Neuronal stem cell (in vitro differentiated cells): Measurements from ENCODE around the gene MAGIX.

Experiments
- DNase-seq: peaks from one replicate; pipeline ENCODE4 v3.0.0-alpha.2; 2013; ENCODE audit warnings: low spot score
- H2AFZ ChIP-seq: one replicate; pipeline ENCODE4 v1.6.1; 2013; ENCODE audit warnings: mild to moderate bottlenecking, low read length, inconsistent platforms
- H2AK5ac ChIP-seq: 2 replicates; pipeline ENCODE4 v1.6.1; 2013; ENCODE audit warnings: low read depth, mild to moderate bottlenecking, inconsistent platforms, low read length, moderate library complexity, mixed read lengths
- H2BK120ac ChIP-seq: 2 replicates; pipeline ENCODE4 v1.6.1; 2013; ENCODE audit warnings: low read depth, mild to moderate bottlenecking, inconsistent platforms, low read length, moderate library complexity, mixed read lengths
- H2BK12ac ChIP-seq: one replicate; pipeline ENCODE4 v1.6.1; 2013; ENCODE audit warnings: low read length, inconsistent platforms
- H2BK15ac ChIP-seq: 2 replicates; pipeline ENCODE4 v1.6.1; 2013; ENCODE audit warnings: mild to moderate bottlenecking, low read length, inconsistent platforms, mixed read lengths
- H2BK5ac ChIP-seq: one replicate; pipeline ENCODE4 v1.6.1; 2013; ENCODE audit warnings: inconsistent platforms, mild to moderate bottlenecking, low read length, moderate library complexity
- H3K14ac ChIP-seq: one replicate; pipeline ENCODE4 v1.6.1; 2013; ENCODE audit warnings: low read length, inconsistent platforms
- H3K18ac ChIP-seq: 2 replicates; pipeline ENCODE4 v1.6.1; 2013; ENCODE audit warnings: low read length, inconsistent platforms
- H3K23ac ChIP-seq: 2 replicates; pipeline ENCODE4 v1.6.1; 2013; ENCODE audit warnings: low read depth, mild to moderate bottlenecking, mixed read lengths, low read length, inconsistent platforms; ENCODE audit not compliant: poor library complexity
- H3K27ac ChIP-seq: replicated peaks from 3 replicates; pipeline ENCODE4 v1.5.1; 2013; ENCODE audit warnings: low read length, inconsistent platforms
- H3K27me3 ChIP-seq, 3 experiments: 2 replicates each; pipeline ENCODE4 v1.6.1; 2013; ENCODE audit warnings: low read length in 3 of 3, mild to moderate bottlenecking in 2 of 3, inconsistent platforms in 1 of 3, low read depth in 1 of 3, mixed read lengths in 1 of 3, moderate library complexity in 1 of 3; ENCODE audit not compliant: control insufficient read depth in 3 of 3, insufficient read depth in 3 of 3
- H3K36me3 ChIP-seq, 2 donors: replicated peaks in 1 of 2; 2 replicates each; pipeline ENCODE4 v1.6.1; 2013; ENCODE audit warnings: low read length in 2 of 2; ENCODE audit not compliant: control insufficient read depth in 2 of 2, insufficient read depth in 2 of 2
- H3K4ac ChIP-seq: 2 replicates; pipeline ENCODE4 v1.6.1; 2013; ENCODE audit warnings: inconsistent platforms, mild to moderate bottlenecking, low read length, moderate library complexity
- H3K4me1 ChIP-seq, 2 donors: 1 replicate in 1 of 2; 2 replicates in 1 of 2; pipeline ENCODE4 v1.6.1; 2013; ENCODE audit warnings: low read length in 2 of 2, low read depth in 1 of 2; ENCODE audit not compliant: control insufficient read depth in 2 of 2, insufficient read depth in 1 of 2
- H3K4me2 ChIP-seq: one replicate; pipeline ENCODE4 v1.6.1; 2013; ENCODE audit warnings: mild to moderate bottlenecking, low read length, inconsistent platforms; ENCODE audit not compliant: insufficient read depth, poor library complexity, severe bottlenecking
- H3K4me3 ChIP-seq, 2 donors: 2 replicates each; pipeline ENCODE4 v1.5.1; 2013; ENCODE audit warnings: low read length in 2 of 2, mild to moderate bottlenecking in 2 of 2, inconsistent platforms in 1 of 2, moderate library complexity in 1 of 2
- H3K79me1 ChIP-seq: one replicate; pipeline ENCODE4 v1.6.1; 2013; ENCODE audit warnings: low read depth, mild to moderate bottlenecking, inconsistent platforms, low read length, moderate library complexity
- H3K9ac ChIP-seq: one replicate; pipeline ENCODE4 v1.6.1; 2013; ENCODE audit warnings: mild to moderate bottlenecking, low read depth, low read length, inconsistent platforms; ENCODE audit not compliant: poor library complexity
- H3K9me3 ChIP-seq, 2 donors: replicated peaks in 1 of 2; 2 replicates each; pipeline versions ENCODE3 to v1.6.1; 2013; ENCODE audit warnings: low read length in 2 of 2, mild to moderate bottlenecking in 2 of 2, inconsistent platforms in 1 of 2, low read depth in 1 of 2, mixed read lengths in 1 of 2, moderate library complexity in 1 of 2; ENCODE audit not compliant: control insufficient read depth in 2 of 2, insufficient read depth in 1 of 2
- H4K8ac ChIP-seq: one replicate; pipeline ENCODE4 v1.6.1; 2013; ENCODE audit warnings: low read depth, mild to moderate bottlenecking, inconsistent platforms, low read length, moderate library complexity
- H4K91ac ChIP-seq: one replicate; pipeline ENCODE4 v1.6.1; 2013; ENCODE audit warnings: low read length, low read depth, mild to moderate bottlenecking, inconsistent platforms; ENCODE audit not compliant: poor library complexity
- WGBS, 2 donors: extraction: QIAGEN DNeasy Blood & Tissue Kit; methylation state at CpG; one replicate each; pipeline ENCODE4 v1.1.7; 2013; ENCODE audit warnings: missing lambda C conversion rate in 2 of 2, mixed read lengths in 1 of 2; ENCODE audit not compliant: insufficient read length in 2 of 2, insufficient replicate concordance in 1 of 2; ENCODE audit errors: extremely low coverage in 2 of 2; 5-methylcytosine and 5-hydroxymethylcytosine counted together

MAGIX gene

DNA sequence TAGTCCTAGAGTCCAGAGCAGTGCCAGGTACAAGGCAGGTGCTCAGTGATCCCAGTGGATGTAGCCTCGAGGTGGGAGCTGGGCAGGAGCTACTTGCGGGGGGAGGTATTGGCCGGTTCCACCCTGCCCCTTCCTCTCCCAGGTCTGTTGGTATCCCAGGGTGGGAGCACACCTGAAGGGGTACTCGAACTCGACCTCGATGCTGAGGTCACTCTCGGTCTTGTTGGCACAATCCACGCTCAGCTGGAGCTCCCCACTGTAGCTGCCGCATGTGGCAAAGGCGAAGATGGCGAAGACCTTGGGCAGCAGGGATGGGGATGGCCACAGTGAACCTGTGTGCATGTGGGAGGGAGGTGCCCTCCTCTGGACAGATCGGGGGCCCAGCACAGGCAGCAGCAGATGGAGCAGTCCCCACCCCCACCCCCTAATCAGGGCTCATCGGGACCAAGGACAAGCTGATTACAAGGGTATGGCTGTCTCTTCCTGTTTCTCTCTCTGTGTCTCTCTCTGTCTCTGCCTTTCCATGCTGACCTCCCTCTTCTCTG is 35.1 kb downstream of the MAGIX start:
- H3K4me1 ChIP-seq = peaks cover 0 to 2% of the 10 kb centered on the region in 2 donors
- no peaks in the 10 kb centered on the region for H3K36me3 ChIP-seq
- no peak overlapping the region for H4K91ac ChIP-seq
- no peak overlapping the region for H2BK15ac ChIP-seq
- no peaks in the 10 kb centered on the region for H3K9me3 ChIP-seq
- H3K18ac ChIP-seq = no peak overlapping the region
- H3K27me3 ChIP-seq = peaks cover 0 to 14% (median 0%) of the 10 kb centered on the region in 3 experiments
- peaks cover 6% of the 10 kb centered on the region for H3K79me1 ChIP-seq
- H2BK120ac ChIP-seq = no peak overlapping the region
- H3K14ac ChIP-seq = no peak overlapping the region
- H3K23ac ChIP-seq = no peak overlapping the region
- no peak overlapping the region for H3K4me3 ChIP-seq
- H3K9ac ChIP-seq = peak overlapping the region; percentile 60
- H3K4ac ChIP-seq = no peak overlapping the region
- no peak overlapping the region for H2AK5ac ChIP-seq
- no peak overlapping the region for H4K8ac ChIP-seq
- H3K4me2 ChIP-seq = no peak overlapping the region
- H2AFZ ChIP-seq = no peak overlapping the region
- H3K27ac ChIP-seq = no peak overlapping the region
- H2BK12ac ChIP-seq = no peak overlapping the region
- no peak for DNase-seq
- no peak overlapping the region for H2BK5ac ChIP-seq
- no CpG with 5 or more reads among the region's 13 CpGs for WGBS, 2 donors

DNA sequence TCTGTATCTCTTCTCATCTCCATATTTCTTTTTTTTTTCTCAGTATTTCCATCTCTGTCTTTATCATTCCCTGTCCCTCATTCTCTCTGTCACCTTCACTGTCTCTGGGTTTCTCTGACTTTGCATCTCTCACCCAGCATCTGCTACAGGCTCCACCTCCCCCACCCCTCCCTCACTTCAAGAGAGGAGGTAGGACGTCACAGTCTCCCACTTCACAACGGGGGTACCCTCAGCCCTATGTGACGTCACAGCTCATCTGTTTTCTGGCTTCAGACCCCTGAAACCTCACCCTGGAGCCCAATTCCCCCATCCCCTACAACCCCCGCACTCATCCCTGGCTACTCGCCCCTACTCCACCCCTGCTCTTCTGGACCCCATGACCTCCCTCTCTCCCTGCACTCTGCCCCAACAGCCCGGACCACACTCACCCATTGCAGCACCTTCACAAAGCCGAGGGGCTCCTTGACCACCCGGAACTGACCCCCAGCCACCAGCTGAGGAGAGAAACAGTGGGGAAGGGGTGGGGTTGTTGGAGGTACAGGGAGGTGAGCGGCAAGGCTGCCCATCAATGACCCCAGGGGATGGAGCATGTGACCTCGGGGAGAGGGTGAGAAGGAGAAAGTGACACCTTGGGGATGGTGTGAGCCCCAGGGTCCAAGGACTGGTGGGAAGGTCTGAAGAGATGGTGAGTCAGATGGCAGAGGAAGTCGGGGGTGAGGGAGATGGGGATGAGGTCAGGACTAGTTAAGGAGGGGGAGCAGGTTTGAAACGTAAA is 36.2 kb downstream of the MAGIX start:
- Histone ChIP-seq H3K14ac (no peak overlapping the region), H3K4me1 (peaks cover 0 to 2% of the 10 kb centered on the region in 2 donors), H2AK5ac (no peak overlapping the region), H2BK15ac (no peak overlapping the region), H3K23ac (no peak overlapping the region), H3K4ac (no peak overlapping the region), H2BK5ac (no peak overlapping the region), H3K9me3 (no peaks in the 10 kb centered on the region), H3K18ac (no peak overlapping the region), H2BK120ac (no peak overlapping the region), H3K27me3 (peaks cover 0 to 14% (median under 1%) of the 10 kb centered on the region in 3 experiments), H3K9ac (no peak overlapping the region), H2AFZ (no peak overlapping the region), H2BK12ac (no peak overlapping the region), H4K8ac (no peak overlapping the region), H4K91ac (no peak overlapping the region), H3K27ac (no peak overlapping the region), H3K36me3 (no peaks in the 10 kb centered on the region), H3K79me1 (peaks cover 6% of the 10 kb centered on the region), H3K4me3 (no peak overlapping the region), H3K4me2 (no peak overlapping the region)
- no peak for DNase-seq
- no CpG with 5 or more reads among the region's 12 CpGs for WGBS, 2 donors

DNA sequence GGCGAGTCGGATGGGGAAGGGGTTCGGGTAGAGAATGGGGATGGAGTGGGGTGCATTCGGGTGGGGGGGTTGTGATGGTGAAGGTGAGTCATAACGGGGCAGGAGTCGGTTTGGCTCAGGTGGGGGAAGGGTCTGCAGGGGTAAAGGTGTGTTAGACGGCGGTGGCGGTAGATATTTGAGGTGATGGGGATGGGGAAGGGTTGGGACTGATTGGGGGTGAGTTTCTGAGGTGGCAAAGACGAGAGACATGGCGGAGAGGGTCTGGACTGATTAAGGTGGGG is 36.7 kb downstream of the MAGIX start:
- no peaks in the 10 kb centered on the region for H3K9me3 ChIP-seq
- no peak overlapping the region for H4K8ac ChIP-seq
- no peak overlapping the region for H3K4ac ChIP-seq
- no peak for DNase-seq
- H3K79me1 ChIP-seq = peaks cover 6% of the 10 kb centered on the region
- H3K18ac ChIP-seq = no peak overlapping the region
- H2BK120ac ChIP-seq = no peak overlapping the region
- H3K4me2 ChIP-seq = no peak overlapping the region
- no peak overlapping the region for H3K27ac ChIP-seq
- H4K91ac ChIP-seq = no peak overlapping the region
- H2BK12ac ChIP-seq = no peak overlapping the region
- no peak overlapping the region for H2BK15ac ChIP-seq
- no peak overlapping the region for H2AK5ac ChIP-seq
- no peaks in the 10 kb centered on the region for H3K36me3 ChIP-seq
- peaks cover 0 to 2% of the 10 kb centered on the region in 2 donors for H3K4me1 ChIP-seq
- no peak overlapping the region for H3K9ac ChIP-seq
- no peak overlapping the region for H3K14ac ChIP-seq
- WGBS, 2 donors = no CpG with 5 or more reads among the region's 11 CpGs
- no peak overlapping the region for H3K23ac ChIP-seq
- H2BK5ac ChIP-seq = no peak overlapping the region
- H3K4me3 ChIP-seq = peak overlapping the region in 1 of 2 donors; percentile 41
- H2AFZ ChIP-seq = no peak overlapping the region
- peaks cover 0 to 14% (median 6%) of the 10 kb centered on the region in 3 experiments for H3K27me3 ChIP-seq

DNA sequence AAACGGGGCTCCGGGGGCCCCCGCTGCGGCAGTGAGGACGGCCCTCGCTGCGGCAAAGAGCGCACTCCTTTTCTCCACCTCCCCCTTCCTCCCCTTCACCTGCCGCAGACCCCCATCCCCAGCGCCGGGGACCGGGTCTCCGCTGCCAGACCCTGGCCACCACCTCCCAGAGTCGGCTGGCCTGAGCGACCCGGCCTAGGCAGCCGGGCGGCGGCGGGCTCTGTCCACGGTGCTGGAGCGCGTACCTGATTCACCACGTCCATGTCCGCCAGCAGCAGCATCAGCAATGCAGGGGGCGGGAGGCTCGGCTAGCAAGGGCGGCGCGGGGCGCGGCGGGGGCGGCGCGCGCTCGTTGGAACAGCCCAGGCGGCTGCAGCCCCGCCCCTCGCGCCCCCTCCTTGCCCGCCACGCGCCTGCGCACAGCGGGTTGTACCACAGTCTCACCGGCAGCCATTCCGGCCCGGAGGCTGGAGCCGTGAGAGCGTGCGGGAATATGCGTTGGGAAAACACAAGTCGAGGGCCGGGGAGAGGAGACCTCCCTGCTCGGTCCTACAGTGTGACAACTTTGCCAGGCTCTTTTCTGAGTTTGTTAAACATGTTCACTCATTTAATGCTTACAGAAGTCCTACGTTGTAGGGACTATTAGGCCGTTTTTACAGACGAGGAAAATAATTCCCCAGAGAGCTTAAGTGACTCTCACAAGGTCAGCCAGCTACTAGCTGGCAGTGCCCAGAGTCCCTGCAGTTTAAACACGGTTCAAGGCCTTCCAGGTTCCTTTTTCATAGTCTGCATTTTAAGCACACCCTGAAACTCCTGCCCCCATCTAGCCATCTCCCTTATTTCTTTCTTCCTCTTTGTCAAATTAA is 37.6 kb downstream of the MAGIX start, which contains the start of gene SYP:
Gene SYP (minus strand): TSS at position 288 of the 866 bp plus-strand sequence. CDS start 7 bp downstream, at position 281.
- H3K27me3 ChIP-seq = peaks cover 0 to 14% (median 11%) of the 10 kb centered on the region in 3 experiments
- H3K4ac ChIP-seq = no peak within 1 kb of the TSS
- no peak within 1 kb of the TSS for H3K9ac ChIP-seq
- H3K36me3 ChIP-seq = no peaks in the 10 kb centered on the region
- no peaks in the 10 kb centered on the region for H3K9me3 ChIP-seq
- H3K4me1 ChIP-seq = peaks cover 0 to 2% of the 10 kb centered on the region in 2 donors
- no peak within 1 kb of the TSS for H3K14ac ChIP-seq
- no peak within 1 kb of the TSS for H2BK120ac ChIP-seq
- peak within 1 kb of the TSS; percentile 89 for H2AFZ ChIP-seq
- H3K27ac ChIP-seq = no peak within 1 kb of the TSS
- no CpG with 5 or more reads among the region's 61 CpGs for WGBS, 2 donors
- no peak within 1 kb of the TSS for H2BK12ac ChIP-seq
- peaks cover 6% of the 10 kb centered on the region for H3K79me1 ChIP-seq
- no peak within 1 kb of the TSS for H3K18ac ChIP-seq
- no peak within 1 kb of the TSS for H2BK15ac ChIP-seq
- DNase-seq = peak; percentile 78
- peak within 1 kb of the TSS in 1 of 2 donors; percentile 41 for H3K4me3 ChIP-seq
- H3K23ac ChIP-seq = no peak within 1 kb of the TSS
- peak within 1 kb of the TSS; percentile 45 for H3K4me2 ChIP-seq
- no peak within 1 kb of the TSS for H4K8ac ChIP-seq
- H2BK5ac ChIP-seq = no peak within 1 kb of the TSS
- H4K91ac ChIP-seq = no peak within 1 kb of the TSS
- no peak within 1 kb of the TSS for H2AK5ac ChIP-seq
